Bladder microvascular endothelial cell (primary cell): ENCODE measurements around the gene YLPM1. TPM values are rescaled to one million over a fixed set of nuclear protein-coding genes. Genes with fewer than 3 reads are reported as not detected.

Experiments used
- total RNA-seq: library from RNA; depleted of rRNA; stranded (reverse); fragments of >200 nt; gene quantifications from 2 replicates; pipeline ENCODE4 v1.2.3, GENCODE V29; 2014

Gene YLPM1
- 19.1 and 66.7 TPM in 2 replicates for total RNA-seq

GRCh38 chr14:74762917-74763802, at the start of gene YLPM1:
YLPM1 (plus strand) TSS chr14:74763316; CDS start chr14:74763490, 174 bp downstream.

GRCh38 chr14:74875941-74876913, 113.1 kb downstream of the YLPM1 start, which contains the start of gene PROX2:
PROX2 (minus strand) TSS chr14:74876145; CDS start chr14:74863834, 12,311 bp downstream.

GRCh38 chr14:74881431-74882102, 118.5 kb downstream of the YLPM1 start, which contains the start of gene DLST:
DLST (plus strand) TSS chr14:74881916; CDS start chr14:74881954, 38 bp downstream.

Other genes starting within 250 kb of the YLPM1 start
- gene LTBP2, start 151.1 kb upstream of the YLPM1 start, total RNA-seq = 114 and 133 TPM in 2 replicates
- 19.1 and 44.4 TPM in 2 replicates for gene AREL1, start 50.2 kb upstream of the YLPM1 start, total RNA-seq
- 12.8 and 33.0 TPM in 2 replicates for gene FCF1, start 50.2 kb upstream of the YLPM1 start, total RNA-seq
- not detected in 2 replicates for gene PROX2, start 112.8 kb downstream of the YLPM1 start, total RNA-seq
- 46.1 and 73.6 TPM in 2 replicates for gene DLST, start 118.6 kb downstream of the YLPM1 start, total RNA-seq
- gene RPS6KL1, start 159.9 kb downstream of the YLPM1 start, total RNA-seq = 7.0 and 15.9 TPM in 2 replicates
- 121 and 214 TPM in 2 replicates for gene PGF, start 192.3 kb downstream of the YLPM1 start, total RNA-seq
- 87.8 and 126 TPM in 2 replicates for gene EIF2B2, start 239.6 kb downstream of the YLPM1 start, total RNA-seq